PC-3 (cell line): ENCODE results near the gene MAGEB10. TPM values are rescaled to one million over a fixed set of nuclear protein-coding genes. Genes with fewer than 3 reads are reported as not detected.

ENCODE experiments used
- ATAC-seq: fragments of 200-7000 bp; cut with Tn5 transposase; 2 replicates; pipeline ENCODE4 v1.9.1; 2020; ENCODE audit warnings: mild to moderate bottlenecking, moderate library complexity
- BruUV-seq: library from RNA; stranded (reverse); fragments of 400-500 nt; replicated peaks from 2 replicates; lab custom pipeline; 2021; lab: Mats Ljungman, UMichigan
- CTCF ChIA-PET: fragments of 300-600 bp; sonication (Branson Sonifier 250); formaldehyde crosslinking; loops from one replicate; lab custom pipeline; 2022; ENCODE audit warnings: antibody characterized with exemption; lab: Charles Lee
- POLR2A ChIA-PET: fragments of 300-600 bp; sonication (Branson Sonifier 250); formaldehyde crosslinking; loops from one replicate; lab custom pipeline; 2022; ENCODE audit warnings: antibody characterized with exemption; ENCODE audit not compliant: unreplicated experiment; lab: Charles Lee
- DNase-seq: peaks from one replicate; pipeline ENCODE4 v3.0.0-alpha.2; 2015
- H2AFZ ChIP-seq: fragments of 300-600 bp; sonication (generic); 2 replicates; pipeline ENCODE4 v1.6.0; 2016; ENCODE audit warnings: antibody characterized with exemption, low read length
- H3F3A ChIP-seq: fragments of 300-600 bp; sonication (generic); one replicate; pipeline ENCODE4 v1.6.0; 2017; ENCODE audit warnings: antibody characterized with exemption, low read length, control low read depth, mild to moderate bottlenecking; ENCODE audit not compliant: unreplicated experiment
- H3K27ac ChIP-seq: fragments of 300-600 bp; sonication (generic); 2 replicates; pipeline ENCODE4 v1.5.1; 2016; ENCODE audit warnings: mild to moderate bottlenecking, low read length
- H3K27me3 ChIP-seq: fragments of 300-600 bp; sonication (generic); 2 replicates; pipeline ENCODE4 v1.6.1; 2016; ENCODE audit warnings: low read length, mixed read lengths
- H3K36me3 ChIP-seq: fragments of 300-600 bp; sonication (generic); 2 replicates; pipeline ENCODE4 v1.6.1; 2016; ENCODE audit warnings: low read depth, mixed run types, low read length, mixed read lengths
- H3K4me1 ChIP-seq: fragments of 300-600 bp; sonication (generic); 2 replicates; pipeline ENCODE4 v1.5.1; 2016; ENCODE audit warnings: low read length; ENCODE audit not compliant: insufficient read depth
- H3K4me2 ChIP-seq: fragments of 300-600 bp; sonication (generic); 2 replicates; pipeline ENCODE4 v1.6.0; 2016; ENCODE audit warnings: low read length
- H3K4me3 ChIP-seq: fragments of 300-600 bp; sonication (generic); 2 replicates; pipeline ENCODE4 v1.5.1; 2016; ENCODE audit warnings: mild to moderate bottlenecking, low read length, mixed read lengths
- H3K79me2 ChIP-seq: fragments of 300-600 bp; sonication (generic); 2 replicates; pipeline ENCODE4 v1.6.1; 2017; ENCODE audit warnings: low read length, mixed read lengths
- H3K9ac ChIP-seq: fragments of 300-600 bp; sonication (generic); 2 replicates; pipeline ENCODE4 v1.6.0; 2016; ENCODE audit warnings: mild to moderate bottlenecking, low read length
- H3K9me2 ChIP-seq: fragments of 300-600 bp; sonication (generic); replicated peaks from 2 replicates; pipeline ENCODE4 v1.6.1; 2016; ENCODE audit warnings: mixed run types, low read length, mixed read lengths
- H3K9me3 ChIP-seq: fragments of 300-600 bp; sonication (generic); 2 replicates; pipeline ENCODE4 v1.6.1; 2016; ENCODE audit warnings: low read length, mixed read lengths
- H4K20me1 ChIP-seq: fragments of 300-600 bp; sonication (generic); 2 replicates; pipeline ENCODE4 v1.6.1; 2016; ENCODE audit warnings: low read length, mixed read lengths
- EZH2 ChIP-seq: fragments of 300-600 bp; sonication (generic); IDR thresholded peaks from one replicate; pipeline ENCODE4 v1.6.1; 2017; ENCODE audit warnings: antibody characterized with exemption, mild to moderate bottlenecking, low read length; ENCODE audit not compliant: unreplicated experiment
- EZH2phosphoT487 ChIP-seq: fragments of 300-600 bp; sonication (generic); IDR thresholded peaks from 2 replicates; pipeline ENCODE4 v1.6.1; 2018; ENCODE audit warnings: mild to moderate bottlenecking, antibody characterized with exemption, low read length, borderline replicate concordance
- intact Hi-C: fragments of 100-400 bp; cut with micrococcal nuclease; formaldehyde crosslinking; loops from 2 replicates; pipeline ENCODE4 v1.9.0; 2023
- total RNA-seq: library from RNA; depleted of rRNA; stranded (reverse); fragments of >200 nt; gene quantifications from 2 replicates; pipeline ENCODE4 v1.2.3, GENCODE V29; 2014; rRNA removed
- TF ChIP-seq, protein P1 (sequence below): fragments of 300-600 bp; sonication (generic); conservative IDR thresholded peaks from 2 replicates; pipeline ENCODE4 v1.5.1; 2017; ENCODE audit warnings: antibody characterized with exemption, low read depth, mild to moderate bottlenecking, low read length

The MAGEB10 gene
- total RNA-seq, 1 experiment from 2014 or later: not detected

DNA sequence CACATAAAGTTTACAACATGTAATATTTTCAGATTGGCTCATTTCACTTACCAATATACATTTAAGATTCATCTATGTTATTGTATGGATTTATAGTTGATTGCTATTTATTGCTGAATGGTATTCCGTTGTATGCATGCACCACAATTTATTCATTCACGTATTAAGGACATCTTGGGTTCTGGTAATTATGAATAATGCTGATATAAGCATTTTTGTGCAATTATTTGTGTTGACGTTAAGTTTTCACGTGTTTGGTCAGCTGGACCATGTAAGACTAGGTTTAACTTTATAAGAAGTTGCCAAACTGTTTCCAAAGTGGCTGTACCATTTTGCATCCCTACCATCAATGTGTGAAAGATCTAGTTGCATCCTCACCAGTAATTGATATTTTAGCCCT lies 35.1 kb downstream of the MAGEB10 start:
- H3K9me3 ChIP-seq: no peaks in the 10 kb centered on the region
- no peaks in the 10 kb centered on the region for H3K36me3 ChIP-seq
- H3K4me2 ChIP-seq: no peak overlapping the region
- H3K9me2 ChIP-seq: no peaks in the 10 kb centered on the region
- H3K27me3 ChIP-seq: no peaks in the 10 kb centered on the region
- H3K9ac ChIP-seq: no peak overlapping the region
- H3K27ac ChIP-seq: no peak overlapping the region
- no peak overlapping the region for H3K4me3 ChIP-seq
- POLR2A ChIA-PET: no interaction called here
- no peak overlapping the region for H2AFZ ChIP-seq
- TF ChIP-seq, protein P1, sequence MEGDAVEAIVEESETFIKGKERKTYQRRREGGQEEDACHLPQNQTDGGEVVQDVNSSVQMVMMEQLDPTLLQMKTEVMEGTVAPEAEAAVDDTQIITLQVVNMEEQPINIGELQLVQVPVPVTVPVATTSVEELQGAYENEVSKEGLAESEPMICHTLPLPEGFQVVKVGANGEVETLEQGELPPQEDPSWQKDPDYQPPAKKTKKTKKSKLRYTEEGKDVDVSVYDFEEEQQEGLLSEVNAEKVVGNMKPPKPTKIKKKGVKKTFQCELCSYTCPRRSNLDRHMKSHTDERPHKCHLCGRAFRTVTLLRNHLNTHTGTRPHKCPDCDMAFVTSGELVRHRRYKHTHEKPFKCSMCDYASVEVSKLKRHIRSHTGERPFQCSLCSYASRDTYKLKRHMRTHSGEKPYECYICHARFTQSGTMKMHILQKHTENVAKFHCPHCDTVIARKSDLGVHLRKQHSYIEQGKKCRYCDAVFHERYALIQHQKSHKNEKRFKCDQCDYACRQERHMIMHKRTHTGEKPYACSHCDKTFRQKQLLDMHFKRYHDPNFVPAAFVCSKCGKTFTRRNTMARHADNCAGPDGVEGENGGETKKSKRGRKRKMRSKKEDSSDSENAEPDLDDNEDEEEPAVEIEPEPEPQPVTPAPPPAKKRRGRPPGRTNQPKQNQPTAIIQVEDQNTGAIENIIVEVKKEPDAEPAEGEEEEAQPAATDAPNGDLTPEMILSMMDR: no peak
- TF ChIP-seq EZH2 (no peak), EZH2phosphoT487 (no peak)
- H3F3A ChIP-seq: no peaks in the 10 kb centered on the region
- no peak for DNase-seq
- H3K79me2 ChIP-seq: no peaks in the 10 kb centered on the region
- intact Hi-C loops: no loop called here
- H4K20me1 ChIP-seq: no peaks in the 10 kb centered on the region
- BruUV-seq: no TSS peak
- no peaks in the 10 kb centered on the region for H3K4me1 ChIP-seq
- CTCF ChIA-PET: no interaction called here
- no peak for ATAC-seq

DNA sequence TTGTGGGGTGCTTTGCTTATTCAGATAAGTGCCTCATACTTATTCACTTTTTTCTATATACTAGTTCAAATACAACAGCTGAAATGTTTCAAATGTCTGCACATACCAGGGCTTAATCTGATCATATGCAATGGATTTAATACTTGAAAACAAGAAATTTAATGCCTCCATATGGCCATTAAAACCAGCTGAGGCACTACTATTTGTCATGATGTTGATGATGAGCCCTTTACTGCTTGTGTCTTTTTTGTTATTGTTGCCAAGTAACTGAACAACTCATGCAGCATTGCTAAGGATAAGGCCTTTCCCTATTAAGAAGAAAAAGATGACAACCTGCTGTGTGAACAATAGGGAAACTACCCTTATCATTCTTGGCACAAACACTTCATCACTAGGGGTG lies 52.5 kb downstream of the MAGEB10 start:
- Histone ChIP-seq H2AFZ (no peak overlapping the region), H3K27ac (no peak overlapping the region), H3K4me1 (no peaks in the 10 kb centered on the region), H4K20me1 (no peaks in the 10 kb centered on the region), H3K4me2 (no peak overlapping the region), H3K9ac (no peak overlapping the region), H3K4me3 (no peak overlapping the region), H3K36me3 (no peaks in the 10 kb centered on the region), H3K79me2 (no peaks in the 10 kb centered on the region), H3K9me3 (no peaks in the 10 kb centered on the region), H3K27me3 (no peaks in the 10 kb centered on the region), H3K9me2 (no peaks in the 10 kb centered on the region), H3F3A (no peaks in the 10 kb centered on the region)
- ChIA-PET POLR2A (no interaction called here), CTCF (no interaction called here)
- DNase-seq: no peak
- BruUV-seq: no TSS peak
- intact Hi-C loops: no loop called here
- TF ChIP-seq, protein P1: no peak
- TF ChIP-seq EZH2phosphoT487 (no peak), EZH2 (no peak)
- ATAC-seq: no peak

- no peaks in the 10 kb centered on the region for H3K36me3 ChIP-seq
- intact Hi-C loops: no loop called here
- H3K27ac ChIP-seq: no peak overlapping the region
- H3F3A ChIP-seq: no peaks in the 10 kb centered on the region
- no peaks in the 10 kb centered on the region for H3K79me2 ChIP-seq
- no peak overlapping the region for H3K4me2 ChIP-seq
- no peaks in the 10 kb centered on the region for H3K4me1 ChIP-seq
- ChIA-PET POLR2A (no interaction called here), CTCF (no interaction called here)
- ATAC-seq: no peak
- no peak overlapping the region for H3K9ac ChIP-seq
- no peak overlapping the region for H3K4me3 ChIP-seq
- no peak for DNase-seq
- no peaks in the 10 kb centered on the region for H3K9me2 ChIP-seq
- no peaks in the 10 kb centered on the region for H3K9me3 ChIP-seq
- H2AFZ ChIP-seq: no peak overlapping the region
- BruUV-seq: no TSS peak
- no peaks in the 10 kb centered on the region for H4K20me1 ChIP-seq
- no peaks in the 10 kb centered on the region for H3K27me3 ChIP-seq
- TF ChIP-seq, protein P1: no peak
- TF ChIP-seq EZH2 (no peak), EZH2phosphoT487 (no peak)
These were observed 56.0 kb downstream of the MAGEB10 start for GRCh38 chrX:27863809-27864208.

Other genes starting within 250 kb of the MAGEB10 start
- gene DCAF8L2, start 217.6 kb upstream of the MAGEB10 start, total RNA-seq: not detected in 2 replicates
- gene DCAF8L1, start 173.5 kb downstream of the MAGEB10 start, total RNA-seq: not detected in 2 replicates